A549 (cell line): ENCODE results near the gene PRSS50. TPM values are rescaled to one million over a fixed set of nuclear protein-coding genes. Genes with fewer than 3 reads are reported as not detected.
"Not testable (repeated sequence)": the region's sequence is repeated elsewhere in the genome, so short reads cannot be mapped to it uniquely, and the experiment has no call there.

ENCODE experiments used
- ATAC-seq, 2 experiments: fragments of 200-7000 bp in 1 of 2; fragments of >200 bp in 1 of 2; cut with Nextera tagmentation in 1 of 2; cut with Tn5 transposase in 1 of 2; 3 replicates each; pipeline versions ENCODE4 v1.8.0 to v1.9.1; 2018 to 2020; ENCODE audit warnings: mild to moderate bottlenecking in 1 of 2, moderate library complexity in 1 of 2
- CTCF ChIA-PET: fragments of 300-600 bp; sonication (Branson Sonifier 250); formaldehyde crosslinking; extraction: SDS; loops from one replicate; lab custom pipeline; 2021; ENCODE audit warnings: antibody characterized with exemption, inconsistent platforms; lab: Yijun Ruan, JAX
- POLR2A ChIA-PET: fragments of 350-600 bp; formaldehyde crosslinking; extraction: SDS; loops from one replicate; lab custom pipeline; 2021; ENCODE audit warnings: antibody characterized with exemption, inconsistent platforms; lab: Yijun Ruan, JAX
- DNase-seq, 2 experiments: peaks; one replicate each; pipeline versions ENCODE4 v3.0.0 to v3.0.0-alpha.2; 2011 to 2016; ENCODE audit warnings: low read depth in 1 of 2, low spot score in 1 of 2
- FAIRE-seq: peaks from 2 replicates; lab custom pipeline; 2011; peaks lifted over from hg19 to GRCh38; lab: Jason Lieb, UNC
- H3K27ac ChIP-seq, 2 experiments: fragments of >200 bp; sonication (Bioruptor Twin); formaldehyde crosslinking; 3 replicates each; pipeline ENCODE4 v1.5.1; 2016 to 2017
- H3K4me1 ChIP-seq: fragments of >200 bp; sonication (Bioruptor Twin); formaldehyde crosslinking; 3 replicates; pipeline ENCODE4 v1.6.1; 2016
- H3K4me2 ChIP-seq: fragments of >200 bp; sonication (Bioruptor Twin); formaldehyde crosslinking; 3 replicates; pipeline ENCODE4 v1.6.1; 2016
- H3K4me3 ChIP-seq: fragments of >200 bp; sonication (Bioruptor Twin); formaldehyde crosslinking; 3 replicates; pipeline ENCODE4 v1.5.1; 2016
- H3K9me3 ChIP-seq: fragments of >200 bp; sonication (Bioruptor Twin); formaldehyde crosslinking; 3 replicates; pipeline ENCODE4 v1.6.1; 2016
- BHLHE40 ChIP-seq: IDR thresholded peaks from 2 replicates; pipeline ENCODE4 v1.6.1; 2012; ENCODE audit warnings: low read depth, low read length, inconsistent platforms
- CBX2 ChIP-seq: fragments of 200-600 bp; sonication (generic); IDR thresholded peaks from 2 replicates; pipeline ENCODE4 v1.6.1; 2016; ENCODE audit warnings: low read depth, mild to moderate bottlenecking, borderline replicate concordance
- CBX8 ChIP-seq: fragments of 200-600 bp; sonication (generic); IDR thresholded peaks from 2 replicates; pipeline ENCODE4 v1.6.1; 2016
- EHF ChIP-seq: fragments of 250-450 bp; sonication (Bioruptor Pico); IDR thresholded peaks from 2 replicates; pipeline ENCODE4 v1.5.0; 2020; ENCODE audit warnings: mild to moderate bottlenecking
- ELK1 ChIP-seq: fragments of 150-350 bp; IDR thresholded peaks from 2 replicates; pipeline ENCODE4 v1.6.1; 2014; ENCODE audit warnings: low read depth, mild to moderate bottlenecking, low read length
- FOSB ChIP-seq: fragments of 250-450 bp; sonication (Bioruptor Pico); IDR thresholded peaks from 2 replicates; pipeline ENCODE4 v1.5.0; 2020; ENCODE audit warnings: mild to moderate bottlenecking, moderate library complexity
- FOXS1 ChIP-seq: fragments of 250-450 bp; sonication (Bioruptor Pico); IDR thresholded peaks from 2 replicates; pipeline ENCODE4 v1.5.0; 2020; ENCODE audit warnings: mild to moderate bottlenecking, moderate library complexity
- GATA3 ChIP-seq: IDR thresholded peaks from 2 replicates; pipeline ENCODE4 v1.6.1; 2012; ENCODE audit warnings: borderline replicate concordance
- HDAC2 ChIP-seq: fragments of 200-600 bp; sonication (generic); IDR thresholded peaks from 2 replicates; pipeline ENCODE4 v1.6.1; 2016
- HOXA7 ChIP-seq: fragments of 250-450 bp; sonication (Bioruptor Pico); IDR thresholded peaks from 2 replicates; pipeline ENCODE4 v1.5.0; 2020; ENCODE audit warnings: mild to moderate bottlenecking, moderate library complexity
- JUN ChIP-seq, 2 experiments: fragments of >200 bp; sonication (Bioruptor Twin); formaldehyde crosslinking; IDR thresholded peaks; 2 replicates in 1 of 2; 3 replicates in 1 of 2; pipeline ENCODE4 v1.6.1; 2016 to 2017
- JUNB ChIP-seq: fragments of >200 bp; sonication (Bioruptor Twin); formaldehyde crosslinking; IDR thresholded peaks from 2 replicates; pipeline ENCODE4 v1.6.1; 2016
- MAFK ChIP-seq: fragments of 450-650 bp; IDR thresholded peaks from 2 replicates; pipeline ENCODE4 v1.6.1; 2014; ENCODE audit not compliant: partially characterized antibody
- MAX ChIP-seq: IDR thresholded peaks from 2 replicates; pipeline ENCODE4 v1.6.1; 2012
- NPAS2 ChIP-seq: fragments of 250-450 bp; sonication (Bioruptor Pico); IDR thresholded peaks from 2 replicates; pipeline ENCODE4 v1.8.0; 2022; ENCODE audit warnings: mild to moderate bottlenecking, moderate library complexity, borderline replicate concordance
- NR3C1 ChIP-seq: fragments of >200 bp; sonication (Bioruptor Twin); formaldehyde crosslinking; IDR thresholded peaks from 3 replicates; pipeline ENCODE4 v1.6.1; 2017
- RNF2 ChIP-seq: fragments of 200-600 bp; sonication (generic); IDR thresholded peaks from 2 replicates; pipeline ENCODE4 v1.6.1; 2016; ENCODE audit warnings: low read depth, mild to moderate bottlenecking, antibody characterized with exemption, moderate library complexity, borderline replicate concordance
- TFCP2L1 ChIP-seq: fragments of 250-450 bp; sonication (Bioruptor Pico); IDR thresholded peaks from 2 replicates; pipeline ENCODE4 v1.5.0; 2021; ENCODE audit warnings: mild to moderate bottlenecking
- ZSCAN20 ChIP-seq: fragments of 250-450 bp; sonication (Bioruptor Pico); IDR thresholded peaks from 2 replicates; pipeline ENCODE4 v1.8.0; 2022; ENCODE audit warnings: mild to moderate bottlenecking, moderate library complexity
- WGBS: methylation state at CpG from one replicate; pipeline ENCODE4 v1.1.6; 2017; ENCODE audit errors: missing lambda C conversion rate; 5-methylcytosine and 5-hydroxymethylcytosine counted together
- polyA plus RNA-seq, 4 experiments: library from polyadenylated mRNA; depleted of rRNA in 3 of 4; stranded (reverse); fragments of >200 nt; fragmentation: RNase III in 1 of 4; extraction: RNeasy Plus Mini Kit Qiagen cat#74134 plus additional on column Dnase treatment in 1 of 4; gene quantifications; 2 replicates in 3 of 4; 3 replicates in 1 of 4; pipeline ENCODE4 v1.2.3, GENCODE V29; 2011 to 2017
- TF ChIP-seq, protein P1 (sequence below): fragments of >200 bp; sonication (Bioruptor Twin); formaldehyde crosslinking; IDR thresholded peaks from 3 replicates; pipeline ENCODE4 v1.5.1; 2016
- TF ChIP-seq, protein P2 (sequence below): IDR thresholded peaks from 2 replicates; pipeline ENCODE4 v1.6.1; 2012

The PRSS50 gene
- polyA plus RNA-seq, 2 of the 4 experiments (the other 2 are of a cell fraction) = not detected

GRCh38 chr3:46746711-46747110, 29.0 kb upstream of the PRSS50 start (continued):
- TF ChIP-seq, protein P1, sequence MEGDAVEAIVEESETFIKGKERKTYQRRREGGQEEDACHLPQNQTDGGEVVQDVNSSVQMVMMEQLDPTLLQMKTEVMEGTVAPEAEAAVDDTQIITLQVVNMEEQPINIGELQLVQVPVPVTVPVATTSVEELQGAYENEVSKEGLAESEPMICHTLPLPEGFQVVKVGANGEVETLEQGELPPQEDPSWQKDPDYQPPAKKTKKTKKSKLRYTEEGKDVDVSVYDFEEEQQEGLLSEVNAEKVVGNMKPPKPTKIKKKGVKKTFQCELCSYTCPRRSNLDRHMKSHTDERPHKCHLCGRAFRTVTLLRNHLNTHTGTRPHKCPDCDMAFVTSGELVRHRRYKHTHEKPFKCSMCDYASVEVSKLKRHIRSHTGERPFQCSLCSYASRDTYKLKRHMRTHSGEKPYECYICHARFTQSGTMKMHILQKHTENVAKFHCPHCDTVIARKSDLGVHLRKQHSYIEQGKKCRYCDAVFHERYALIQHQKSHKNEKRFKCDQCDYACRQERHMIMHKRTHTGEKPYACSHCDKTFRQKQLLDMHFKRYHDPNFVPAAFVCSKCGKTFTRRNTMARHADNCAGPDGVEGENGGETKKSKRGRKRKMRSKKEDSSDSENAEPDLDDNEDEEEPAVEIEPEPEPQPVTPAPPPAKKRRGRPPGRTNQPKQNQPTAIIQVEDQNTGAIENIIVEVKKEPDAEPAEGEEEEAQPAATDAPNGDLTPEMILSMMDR = no peak
- TF ChIP-seq GATA3 = no peak

DNA sequence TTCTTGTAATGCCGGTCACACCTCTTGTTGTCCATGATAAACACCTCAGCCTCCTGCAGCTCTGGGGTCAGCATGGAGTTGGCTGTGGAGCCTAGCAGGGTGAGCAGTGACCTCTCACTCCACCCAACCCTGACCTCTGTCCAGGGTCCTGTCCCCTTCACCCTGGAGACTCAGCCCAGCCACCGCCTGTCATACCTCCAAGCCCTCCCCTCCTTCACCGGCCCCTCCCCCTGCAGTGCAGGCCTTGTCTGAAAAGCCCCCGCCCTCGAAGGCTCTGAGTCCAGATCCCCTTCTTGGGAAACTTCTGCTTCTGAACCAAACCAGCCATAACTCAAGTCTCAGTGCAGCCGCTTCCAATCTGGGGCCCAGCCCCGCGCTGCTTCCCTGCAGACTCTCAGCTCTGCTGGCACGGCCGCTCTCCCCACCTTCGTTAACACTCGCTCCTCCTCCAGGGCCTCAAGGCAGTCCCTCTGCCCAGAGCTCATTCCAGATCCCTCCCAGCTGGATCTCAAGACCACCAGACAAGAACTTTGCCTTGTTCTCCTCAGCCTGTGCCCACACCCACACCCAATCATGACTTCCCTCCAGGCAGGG, 25.4 kb upstream of the PRSS50 start:
- H3K4me3 ChIP-seq = no peak overlapping the region
- H3K4me2 ChIP-seq = no peak overlapping the region
- H3K4me1 ChIP-seq = no peaks in the 10 kb centered on the region
- no peak for TF ChIP-seq JUN (IDR thresholded peaks at IDR 0.05)
- TF ChIP-seq JUNB = no peak
- no peak for TF ChIP-seq NPAS2 (CRISPR knock-in tag)
- no peak for TF ChIP-seq NR3C1
- H3K27ac ChIP-seq = no peak overlapping the region
- ATAC-seq (no peak), FAIRE-seq (no peak), DNase-seq (no peak)
- WGBS = 87% methylated on average over 10 of the region's 12 CpGs
- CTCF ChIA-PET = interaction anchor here (0.5 kb wide), 1 partner anchor 565 kb away, joined by 4 read pairs; no protein-coding TSS in a partner anchor
- POLR2A ChIA-PET = no interaction called here
- no peaks in the 10 kb centered on the region for H3K9me3 ChIP-seq

GRCh38 chr3:46739565-46739964, 21.9 kb upstream of the PRSS50 start:
- H3K27ac ChIP-seq, CTCF ChIA-PET, POLR2A ChIA-PET, H3K4me3 ChIP-seq, FAIRE-seq, H3K4me2 ChIP-seq, H3K9me3 ChIP-seq, DNase-seq, H3K4me1 ChIP-seq, ATAC-seq: not testable (repeated sequence)
- WGBS = 62% methylated on average over 3 of the region's 3 CpGs

- H3K27ac ChIP-seq = no peak overlapping the region
- no CpG with 5 or more reads among the region's 4 CpGs for WGBS
- no peak for TF ChIP-seq HOXA7 (CRISPR knock-in tag)
- H3K9me3 ChIP-seq = no peaks in the 10 kb centered on the region
- ATAC-seq (no peak), FAIRE-seq (no peak), DNase-seq (no peak)
- H3K4me2 ChIP-seq = no peak overlapping the region
- H3K4me1 ChIP-seq = no peaks in the 10 kb centered on the region
- POLR2A ChIA-PET = no interaction called here
- H3K4me3 ChIP-seq = no peak overlapping the region
- CTCF ChIA-PET = interaction anchor here (1.1 kb wide), 1 partner anchor 261 kb away, joined by 3 read pairs; no protein-coding TSS in a partner anchor
These were observed 19.7 kb upstream of the PRSS50 start for GRCh38 chr3:46737329-46737731.

- FAIRE-seq (no peak), ATAC-seq (0 out of 6 replicates have a peak, but pooled peaks of 1 of the 2 experiments have one; percentile 24), DNase-seq (no peak)
- H3K27ac ChIP-seq = no peak overlapping the region
- POLR2A ChIA-PET = no interaction called here
- WGBS = 81% methylated on average over 7 of the region's 20 CpGs
- CTCF ChIA-PET = interaction anchor here (1.1 kb wide), 1 partner anchor 262 kb away, joined by 3 read pairs; no protein-coding TSS in a partner anchor
- no peak overlapping the region for H3K4me3 ChIP-seq
- no peaks in the 10 kb centered on the region for H3K4me1 ChIP-seq
- no peak overlapping the region for H3K4me2 ChIP-seq
- TF ChIP-seq CBX2 = no peak
- no peak for TF ChIP-seq FOXS1 (CRISPR knock-in tag)
- TF ChIP-seq BHLHE40 = no peak
- TF ChIP-seq MAX = no peak
- TF ChIP-seq ZSCAN20 (CRISPR knock-in tag) = no peak
- no peak for TF ChIP-seq RNF2
- TF ChIP-seq, protein P2, sequence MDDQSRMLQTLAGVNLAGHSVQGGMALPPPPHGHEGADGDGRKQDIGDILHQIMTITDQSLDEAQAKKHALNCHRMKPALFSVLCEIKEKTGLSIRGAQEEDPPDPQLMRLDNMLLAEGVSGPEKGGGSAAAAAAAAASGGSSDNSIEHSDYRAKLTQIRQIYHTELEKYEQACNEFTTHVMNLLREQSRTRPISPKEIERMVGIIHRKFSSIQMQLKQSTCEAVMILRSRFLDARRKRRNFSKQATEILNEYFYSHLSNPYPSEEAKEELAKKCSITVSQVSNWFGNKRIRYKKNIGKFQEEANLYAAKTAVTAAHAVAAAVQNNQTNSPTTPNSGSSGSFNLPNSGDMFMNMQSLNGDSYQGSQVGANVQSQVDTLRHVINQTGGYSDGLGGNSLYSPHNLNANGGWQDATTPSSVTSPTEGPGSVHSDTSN = no peak
- no peak for TF ChIP-seq FOSB (CRISPR knock-in tag)
- TF ChIP-seq, protein P1 = no peak
- TF ChIP-seq NR3C1 = no peak
- TF ChIP-seq ELK1 = no peak
- no peak for TF ChIP-seq HDAC2
- no peak for TF ChIP-seq TFCP2L1
- no peak for TF ChIP-seq MAFK
- no peak for TF ChIP-seq EHF (CRISPR knock-in tag)
- TF ChIP-seq CBX8 = no peak
- H3K9me3 ChIP-seq = no peaks in the 10 kb centered on the region
These were observed 18.6 kb upstream of the PRSS50 start for GRCh38 chr3:46736006-46736872.
